Measurements from ENCODE around the gene POLN. TPM values are rescaled to one million over a fixed set of nuclear protein-coding genes. Genes with fewer than 3 reads are reported as not detected.

The POLN gene
- total and polyA plus RNA-seq, 8 donors, result 2.7 to 5.7 (median 3.9) TPM

GRCh38 chr4:2104556-2105345 is 137.2 kb downstream of the POLN start:
- ATAC-seq, result no peak
- intact Hi-C loops (cut with DNase I), result no loop called here
- TF ChIP-seq CTCF (IDR thresholded peaks at IDR 0.05), result no peak
- peaks cover 0 to 23% of the 10 kb centered on the region in 2 donors for H3K9me3 ChIP-seq
- H3K27me3 ChIP-seq, result peaks cover 0 to 30% of the 10 kb centered on the region in 2 donors
- no peaks in the 10 kb centered on the region for H3K4me1 ChIP-seq
- H3K4me3 ChIP-seq, result no peak overlapping the region
- no peak overlapping the region for H3K27ac ChIP-seq
- H3K36me3 ChIP-seq, result no peaks in the 10 kb centered on the region
- no peak for DNase-seq

- Histone ChIP-seq H3K9me3 (peaks cover 0 to 23% of the 10 kb centered on the region in 2 donors), H3K27ac (no peak overlapping the region), H3K4me1 (no peaks in the 10 kb centered on the region), H3K4me3 (no peak overlapping the region), H3K36me3 (no peaks in the 10 kb centered on the region), H3K27me3 (peaks cover 0 to 28% of the 10 kb centered on the region in 2 donors)
- DNase-seq (no peak), ATAC-seq (no peak)
- intact Hi-C loops (cut with DNase I), result no loop called here
- no peak for TF ChIP-seq CTCF (IDR thresholded peaks at IDR 0.05)
Observed at GRCh38 chr4:2103843-2104547, 137.9 kb downstream of the POLN start.

- intact Hi-C loops (cut with DNase I), result no loop called here
- H3K9me3 ChIP-seq, result peaks cover 0 to 23% of the 10 kb centered on the region in 2 donors
- ATAC-seq (no peak), DNase-seq (no peak)
- no peak overlapping the region for H3K4me3 ChIP-seq
- peaks cover 0 to 26% of the 10 kb centered on the region in 2 donors for H3K27me3 ChIP-seq
- TF ChIP-seq CTCF (IDR thresholded peaks at IDR 0.05), result no peak
- no peaks in the 10 kb centered on the region for H3K36me3 ChIP-seq
- no peak overlapping the region for H3K27ac ChIP-seq
- H3K4me1 ChIP-seq, result no peaks in the 10 kb centered on the region
Observed at GRCh38 chr4:2103127-2103842, 138.6 kb downstream of the POLN start.

- no peak for ATAC-seq
- TF ChIP-seq CTCF (IDR thresholded peaks at IDR 0.05), result no peak
- no peak for DNase-seq
- H3K9me3 ChIP-seq, result peaks cover 0 to 23% of the 10 kb centered on the region in 2 donors
- no peaks in the 10 kb centered on the region for H3K4me1 ChIP-seq
- no peaks in the 10 kb centered on the region for H3K36me3 ChIP-seq
- H3K4me3 ChIP-seq, result no peak overlapping the region
- peaks cover 0 to 22% of the 10 kb centered on the region in 2 donors for H3K27me3 ChIP-seq
- intact Hi-C loops (cut with DNase I), result no loop called here
- H3K27ac ChIP-seq, result no peak overlapping the region
Observed at GRCh38 chr4:2102045-2102883, 139.7 kb downstream of the POLN start.

Data from left lung (tissue), 10 donors.